PC-9 (cell line): Measurements from ENCODE around the gene MTCL3.

ENCODE experiments used
- BruUV-seq: library from RNA; stranded (reverse); fragments of 400-500 nt; replicated peaks from 2 replicates; lab custom pipeline; 2021; lab: Mats Ljungman, UMichigan
- CTCF ChIA-PET: fragments of 300-600 bp; sonication (Branson Sonifier 250); formaldehyde crosslinking; loops from one replicate; lab custom pipeline; 2022; ENCODE audit warnings: antibody characterized with exemption; lab: Charles Lee
- POLR2A ChIA-PET: fragments of 300-600 bp; sonication (Branson Sonifier 250); formaldehyde crosslinking; loops from one replicate; lab custom pipeline; 2022; ENCODE audit warnings: antibody characterized with exemption; ENCODE audit not compliant: unreplicated experiment; lab: Charles Lee
- DNase-seq, 2 experiments: peaks; one replicate each; pipeline versions ENCODE4 v3.0.0 to v3.0.0-alpha.2; 2015 to 2022; ENCODE audit warnings: mixed read lengths in 1 of 2
- H2AFZ ChIP-seq: fragments of 200-600 bp; sonication (generic); 2 replicates; pipeline ENCODE4 v1.8.1; 2017; ENCODE audit warnings: antibody characterized with exemption
- H3F3A ChIP-seq: fragments of 200-600 bp; sonication (generic); 2 replicates; pipeline ENCODE4 v1.8.1; 2017; ENCODE audit warnings: antibody characterized with exemption, mild to moderate bottlenecking, low read depth; ENCODE audit not compliant: insufficient read depth
- H3K27ac ChIP-seq: fragments of 200-600 bp; sonication (generic); 2 replicates; pipeline ENCODE4 v1.6.1; 2016; ENCODE audit warnings: mixed run types
- H3K27me3 ChIP-seq: fragments of 200-600 bp; sonication (generic); 2 replicates; pipeline ENCODE4 v1.6.1; 2016; ENCODE audit warnings: low read depth, mixed run types; ENCODE audit not compliant: insufficient read depth
- H3K36me3 ChIP-seq: fragments of 200-600 bp; sonication (generic); 2 replicates; pipeline ENCODE4 v1.6.1; 2016; ENCODE audit warnings: low read depth, mixed run types
- H3K4me1 ChIP-seq: fragments of 200-600 bp; sonication (generic); replicated peaks from 2 replicates; pipeline ENCODE4 v1.6.1; 2016; ENCODE audit warnings: mixed run types; ENCODE audit not compliant: insufficient read depth
- H3K4me2 ChIP-seq: fragments of 200-600 bp; sonication (generic); 2 replicates; pipeline ENCODE4 v1.6.1; 2017; ENCODE audit warnings: mixed run types
- H3K4me3 ChIP-seq: fragments of 200-600 bp; sonication (generic); 2 replicates; pipeline ENCODE4 v1.6.1; 2016; ENCODE audit warnings: mixed run types
- H3K79me2 ChIP-seq: fragments of 200-600 bp; sonication (generic); 2 replicates; pipeline ENCODE4 v1.6.1; 2017; ENCODE audit warnings: low read depth, mixed run types
- H3K9me2 ChIP-seq: fragments of 200-600 bp; sonication (generic); 2 replicates; pipeline ENCODE4 v1.8.1; 2017; ENCODE audit warnings: mild to moderate bottlenecking; ENCODE audit not compliant: insufficient read depth
- H3K9me3 ChIP-seq: fragments of 200-600 bp; sonication (generic); 2 replicates; pipeline ENCODE4 v1.8.1; 2016; ENCODE audit warnings: low read depth; ENCODE audit not compliant: insufficient read depth
- H4K20me1 ChIP-seq: fragments of 200-600 bp; sonication (generic); 2 replicates; pipeline ENCODE4 v1.8.1; 2017; ENCODE audit not compliant: insufficient read depth
- EZH2 ChIP-seq: fragments of 200-600 bp; sonication (generic); IDR thresholded peaks from 2 replicates; pipeline ENCODE4 v1.8.0; 2017; ENCODE audit warnings: antibody characterized with exemption, low read depth
- intact Hi-C: fragments of 100-400 bp; cut with micrococcal nuclease; formaldehyde crosslinking; loops from one replicate; pipeline ENCODE4 v1.10.0; 2022; ENCODE audit not compliant: unreplicated experiment
- TF ChIP-seq, protein P1 (sequence below): fragments of 200-600 bp; sonication (generic); conservative IDR thresholded peaks from 2 replicates; pipeline ENCODE4 v1.6.1; 2017; ENCODE audit warnings: mixed run types, antibody characterized with exemption, mild to moderate bottlenecking, moderate library complexity

The MTCL3 gene

DNA sequence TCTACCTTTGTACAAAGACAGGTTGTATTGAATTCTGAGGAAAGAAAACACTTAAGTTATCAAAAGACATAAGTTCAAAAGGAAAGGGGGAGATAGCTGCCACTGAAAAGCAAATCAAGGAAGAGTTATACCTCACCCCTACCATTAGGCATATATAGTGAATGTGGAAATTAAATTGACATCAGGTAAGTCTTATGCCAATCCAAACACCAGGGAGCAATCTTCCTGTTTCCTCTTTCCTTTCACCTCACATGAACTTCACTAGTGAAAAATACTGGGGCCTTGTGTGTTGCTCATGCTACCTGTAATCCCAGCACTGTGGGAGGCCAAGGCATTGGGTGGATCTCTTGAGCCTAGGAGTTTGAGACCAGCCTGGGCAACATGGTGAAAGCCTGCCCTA, 47.0 kb upstream of the MTCL3 start:
- no peaks in the 10 kb centered on the region for H3K9me2 ChIP-seq
- H3K27me3 ChIP-seq: no peaks in the 10 kb centered on the region
- no TSS peak for BruUV-seq
- ChIA-PET POLR2A (no interaction called here), CTCF (no interaction called here)
- no peaks in the 10 kb centered on the region for H3K79me2 ChIP-seq
- no peaks in the 10 kb centered on the region for H3K36me3 ChIP-seq
- H3K4me1 ChIP-seq: peaks cover 6% of the 10 kb centered on the region
- H2AFZ ChIP-seq: no peak overlapping the region
- no peak for DNase-seq
- no peak overlapping the region for H3K4me3 ChIP-seq
- H3F3A ChIP-seq: peaks cover 6% of the 10 kb centered on the region; the same call in 1 of the 2 replicates
- intact Hi-C loops: no loop called here
- H3K4me2 ChIP-seq: no peak overlapping the region
- peaks cover 3% of the 10 kb centered on the region; the same call in 1 of the 2 replicates for H3K9me3 ChIP-seq
- H4K20me1 ChIP-seq: no peaks in the 10 kb centered on the region
- H3K27ac ChIP-seq: no peak overlapping the region
- TF ChIP-seq, protein P1, sequence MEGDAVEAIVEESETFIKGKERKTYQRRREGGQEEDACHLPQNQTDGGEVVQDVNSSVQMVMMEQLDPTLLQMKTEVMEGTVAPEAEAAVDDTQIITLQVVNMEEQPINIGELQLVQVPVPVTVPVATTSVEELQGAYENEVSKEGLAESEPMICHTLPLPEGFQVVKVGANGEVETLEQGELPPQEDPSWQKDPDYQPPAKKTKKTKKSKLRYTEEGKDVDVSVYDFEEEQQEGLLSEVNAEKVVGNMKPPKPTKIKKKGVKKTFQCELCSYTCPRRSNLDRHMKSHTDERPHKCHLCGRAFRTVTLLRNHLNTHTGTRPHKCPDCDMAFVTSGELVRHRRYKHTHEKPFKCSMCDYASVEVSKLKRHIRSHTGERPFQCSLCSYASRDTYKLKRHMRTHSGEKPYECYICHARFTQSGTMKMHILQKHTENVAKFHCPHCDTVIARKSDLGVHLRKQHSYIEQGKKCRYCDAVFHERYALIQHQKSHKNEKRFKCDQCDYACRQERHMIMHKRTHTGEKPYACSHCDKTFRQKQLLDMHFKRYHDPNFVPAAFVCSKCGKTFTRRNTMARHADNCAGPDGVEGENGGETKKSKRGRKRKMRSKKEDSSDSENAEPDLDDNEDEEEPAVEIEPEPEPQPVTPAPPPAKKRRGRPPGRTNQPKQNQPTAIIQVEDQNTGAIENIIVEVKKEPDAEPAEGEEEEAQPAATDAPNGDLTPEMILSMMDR: no peak
- TF ChIP-seq EZH2: no peak

DNA sequence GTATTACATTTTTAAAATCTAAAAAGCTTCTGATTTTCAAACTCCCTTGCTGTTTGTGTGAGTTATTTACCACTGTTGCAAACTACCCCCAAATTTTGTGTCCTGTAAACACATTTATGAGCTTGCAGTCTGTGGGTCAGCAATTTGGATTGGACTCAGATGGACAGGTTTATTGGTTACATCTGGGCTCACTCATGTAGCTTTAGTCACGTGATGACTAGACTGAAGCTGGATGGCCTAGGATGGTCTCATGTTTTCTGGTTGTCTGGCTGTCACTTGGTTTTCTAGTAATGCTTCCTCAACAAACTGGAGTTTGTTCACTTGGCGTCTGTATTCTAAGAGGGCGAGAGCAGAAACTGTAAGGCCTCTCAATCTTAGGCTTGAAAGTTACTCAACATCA, 45.6 kb upstream of the MTCL3 start:
- Histone ChIP-seq H3K79me2 (no peaks in the 10 kb centered on the region), H3K9me3 (peaks cover 3% of the 10 kb centered on the region; the same call in 1 of the 2 replicates), H3K27me3 (no peaks in the 10 kb centered on the region), H4K20me1 (no peaks in the 10 kb centered on the region), H2AFZ (0 out of 2 replicates have a peak overlapping the region, but pooled peaks have one; percentile 28), H3K4me1 (peaks cover 6% of the 10 kb centered on the region; the same call in 1 of the 2 replicates), H3K4me3 (no peak overlapping the region), H3K9me2 (no peaks in the 10 kb centered on the region), H3F3A (peaks cover 6% of the 10 kb centered on the region; the same call in 1 of the 2 replicates), H3K36me3 (no peaks in the 10 kb centered on the region), H3K4me2 (no peak overlapping the region), H3K27ac (no peak overlapping the region)
- CTCF ChIA-PET: interaction anchor here (0.7 kb wide), 1 partner anchor 20 kb away, joined by 3 read pairs; no protein-coding TSS in a partner anchor
- no TSS peak for BruUV-seq
- intact Hi-C loops: no loop called here
- POLR2A ChIA-PET: no interaction called here
- no peak for DNase-seq
- TF ChIP-seq, protein P1: no peak

DNA sequence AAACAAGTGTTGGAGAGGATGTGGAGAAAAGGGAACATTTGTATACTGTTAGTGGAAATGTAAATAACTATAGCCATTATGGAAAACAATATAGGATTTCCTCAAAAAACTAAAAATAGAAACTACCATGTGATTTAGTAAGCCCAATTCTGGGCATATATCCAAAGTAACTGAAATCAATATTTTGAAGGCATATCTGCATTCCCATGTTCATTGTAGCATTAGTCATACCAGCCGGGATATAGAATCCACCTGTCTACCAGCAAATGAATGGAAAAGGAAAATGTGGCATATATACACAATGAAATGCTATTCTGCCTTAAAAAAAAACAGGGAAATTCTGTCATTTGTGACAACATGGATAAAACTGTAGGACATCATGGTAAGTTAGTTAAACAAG, 42.5 kb upstream of the MTCL3 start:
- Histone ChIP-seq H3K27ac (no peak overlapping the region), H3K9me2 (no peaks in the 10 kb centered on the region), H3K4me2 (no peak overlapping the region), H3F3A (peaks cover 6% of the 10 kb centered on the region; the same call in 1 of the 2 replicates), H3K4me3 (no peak overlapping the region), H3K36me3 (no peaks in the 10 kb centered on the region), H3K9me3 (peaks cover 3% of the 10 kb centered on the region; the same call in 1 of the 2 replicates), H2AFZ (no peak overlapping the region), H3K4me1 (peaks cover 6% of the 10 kb centered on the region; the same call in 1 of the 2 replicates), H4K20me1 (no peaks in the 10 kb centered on the region), H3K27me3 (no peaks in the 10 kb centered on the region), H3K79me2 (no peaks in the 10 kb centered on the region)
- intact Hi-C loops: no loop called here
- CTCF ChIA-PET: no interaction called here
- peak in 1 of 2 experiments; percentile 61 for DNase-seq
- TF ChIP-seq, protein P1: no peak
- no peak for TF ChIP-seq EZH2
- no TSS peak for BruUV-seq
- POLR2A ChIA-PET: no interaction called here
